Spinal cord (tissue), 10 donors: ENCODE results near the gene GADD45G. TPM values are rescaled to one million over a fixed set of nuclear protein-coding genes. Genes with fewer than 3 reads are reported as not detected.

Experiments
- DNase-seq, 6 donors: peaks; one replicate each; pipeline versions ENCODE4 v3.0.0 to v3.0.0-alpha.2; 2013 to 2015; ENCODE audit warnings: low spot score in 6 of 6, low read depth in 4 of 6
- H3K27ac ChIP-seq: one replicate; pipeline ENCODE4 v1.5.1; 2013; ENCODE audit warnings: low read depth, low read length, control low read depth
- H3K27me3 ChIP-seq: one replicate; pipeline ENCODE4 v1.6.1; 2013; ENCODE audit warnings: low read length; ENCODE audit not compliant: control insufficient read depth, insufficient read depth
- H3K36me3 ChIP-seq: one replicate; pipeline ENCODE4 v1.6.1; 2013; ENCODE audit warnings: low read length; ENCODE audit not compliant: control insufficient read depth, insufficient read depth
- H3K4me1 ChIP-seq: one replicate; pipeline ENCODE4 v1.6.1; 2013; ENCODE audit warnings: low read length; ENCODE audit not compliant: control insufficient read depth, insufficient read depth
- H3K4me3 ChIP-seq: one replicate; pipeline ENCODE4 v1.5.1; 2013; ENCODE audit warnings: low read depth, low read length, control low read depth
- H3K9me3 ChIP-seq: one replicate; pipeline ENCODE4 v1.6.1; 2013; ENCODE audit warnings: low read length; ENCODE audit not compliant: control insufficient read depth, insufficient read depth
- WGBS: methylation state at CpG from one replicate; pipeline ENCODE4 v1.1.5; 2013; ENCODE audit warnings: missing lambda C conversion rate; ENCODE audit not compliant: insufficient coverage; 5-methylcytosine and 5-hydroxymethylcytosine counted together
- polyA plus RNA-seq, 2 donors: library from polyadenylated mRNA; unstranded; fragments of 120-200 nt; gene quantifications; one replicate each; pipeline ENCODE4 v1.2.1, GENCODE V29; 2013; ENCODE audit not compliant: insufficient read length in 2 of 2
- total RNA-seq, 2 donors: library from RNA; depleted of rRNA in 1 of 2; stranded (reverse); fragments of 120-200 nt in 1 of 2; fragments of >200 nt in 1 of 2; gene quantifications; one replicate each; pipeline versions ENCODE4 v1.2.3 to v1.2.4, GENCODE V29; 2013 to 2014
- donor health status: healthy.

GADD45G gene
- total and polyA plus RNA-seq, 4 donors: 5.5 to 16.7 (median 10.7) TPM

DNA sequence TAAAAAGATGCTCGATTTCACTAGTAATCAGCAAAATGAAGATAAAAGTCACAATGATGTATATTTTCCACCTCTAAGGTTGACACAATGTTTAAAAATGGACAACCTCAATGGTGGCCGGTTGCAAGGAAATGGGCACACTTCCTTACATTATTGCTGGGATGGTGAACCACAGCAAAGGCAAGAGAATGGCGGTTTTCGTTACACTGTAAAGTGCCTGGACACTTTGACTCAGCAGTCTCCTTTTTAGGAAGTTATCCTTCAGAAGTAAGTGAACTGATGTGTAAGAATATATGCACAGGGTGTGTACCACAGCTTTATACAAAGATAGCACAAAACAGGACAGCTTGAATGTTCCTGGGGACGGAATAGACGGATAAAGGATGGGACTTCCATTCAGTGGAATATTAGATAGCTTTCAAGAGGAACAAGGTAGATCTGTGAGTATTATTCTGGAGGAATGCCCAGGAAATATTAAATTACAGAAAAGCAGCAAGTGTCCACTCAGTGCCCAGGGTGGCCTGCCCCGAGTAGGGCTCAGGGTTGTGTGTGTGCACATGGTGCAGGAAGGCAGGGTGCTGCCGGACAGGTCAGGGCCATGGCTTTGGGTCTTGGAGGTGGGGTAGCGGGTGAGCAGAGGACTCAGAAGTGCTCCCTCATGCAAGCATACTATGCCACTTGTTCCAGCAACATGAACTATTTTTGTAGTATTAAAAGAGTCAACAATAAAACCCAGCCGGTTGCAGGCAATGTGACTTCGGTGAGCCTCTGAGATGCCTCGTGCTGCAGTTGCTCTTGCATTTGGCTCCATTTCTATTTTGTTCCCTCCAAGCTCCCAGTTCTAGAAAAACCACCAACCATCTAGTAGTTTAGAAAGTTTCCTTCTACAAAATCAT, 24.5 kb downstream of the GADD45G start:
- DNase-seq: no peak
- Histone ChIP-seq H3K4me1 (peaks cover 4% of the 10 kb centered on the region), H3K9me3 (no peaks in the 10 kb centered on the region), H3K36me3 (no peaks in the 10 kb centered on the region), H3K27me3 (peaks cover 4% of the 10 kb centered on the region), H3K4me3 (no peak overlapping the region), H3K27ac (no peak overlapping the region)
- WGBS: 88% methylated on average over 8 of the region's 12 CpGs

GRCh38 chr9:89630508-89630907, 25.7 kb downstream of the GADD45G start:
- no peaks in the 10 kb centered on the region for H3K9me3 ChIP-seq
- H3K36me3 ChIP-seq: no peaks in the 10 kb centered on the region
- no peak overlapping the region for H3K27ac ChIP-seq
- no CpG with 5 or more reads among the region's 5 CpGs for WGBS
- DNase-seq: no peak
- peaks cover 4% of the 10 kb centered on the region for H3K27me3 ChIP-seq
- no peaks in the 10 kb centered on the region for H3K4me1 ChIP-seq
- no peak overlapping the region for H3K4me3 ChIP-seq

- Histone ChIP-seq H3K9me3 (no peaks in the 10 kb centered on the region), H3K4me1 (no peaks in the 10 kb centered on the region), H3K36me3 (no peaks in the 10 kb centered on the region), H3K27me3 (peaks cover 1% of the 10 kb centered on the region), H3K27ac (no peak overlapping the region), H3K4me3 (no peak overlapping the region)
- WGBS: 54% methylated on average over 3 of the region's 6 CpGs
- DNase-seq: no peak
Measured at GRCh38 chr9:89631384-89631783, 26.6 kb downstream of the GADD45G start.

DNA sequence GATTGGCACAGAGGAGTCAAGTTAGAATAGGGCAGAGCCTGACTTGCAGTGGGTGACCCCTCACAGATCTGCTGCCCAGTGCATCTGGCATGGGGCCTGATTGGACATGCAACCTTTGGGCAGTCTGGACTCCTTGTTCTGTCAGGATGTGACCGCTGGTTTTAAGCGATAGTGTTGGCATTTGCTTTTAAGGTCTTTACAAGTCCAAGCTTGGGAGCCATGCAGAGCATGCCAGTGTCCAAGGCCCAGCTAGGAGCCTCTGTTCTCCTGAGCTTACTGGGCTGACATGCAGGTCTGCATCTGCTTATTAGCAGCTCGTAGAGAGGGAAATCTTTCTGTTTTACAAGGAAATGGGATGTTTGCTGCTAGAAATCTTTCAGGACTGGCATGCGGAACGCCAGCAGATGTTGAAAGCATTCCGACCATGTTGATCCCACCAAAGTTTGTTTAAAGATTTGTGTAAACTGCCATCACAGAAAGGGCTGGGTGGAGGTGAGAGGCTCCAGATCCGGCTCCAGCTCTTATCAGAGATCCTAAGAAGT, 27.5 kb downstream of the GADD45G start:
- 84% methylated on average over 7 of the region's 7 CpGs for WGBS
- no peak overlapping the region for H3K27ac ChIP-seq
- no peaks in the 10 kb centered on the region for H3K36me3 ChIP-seq
- no peak for DNase-seq
- no peaks in the 10 kb centered on the region for H3K27me3 ChIP-seq
- H3K4me3 ChIP-seq: no peak overlapping the region
- H3K4me1 ChIP-seq: no peaks in the 10 kb centered on the region
- no peaks in the 10 kb centered on the region for H3K9me3 ChIP-seq

DNA sequence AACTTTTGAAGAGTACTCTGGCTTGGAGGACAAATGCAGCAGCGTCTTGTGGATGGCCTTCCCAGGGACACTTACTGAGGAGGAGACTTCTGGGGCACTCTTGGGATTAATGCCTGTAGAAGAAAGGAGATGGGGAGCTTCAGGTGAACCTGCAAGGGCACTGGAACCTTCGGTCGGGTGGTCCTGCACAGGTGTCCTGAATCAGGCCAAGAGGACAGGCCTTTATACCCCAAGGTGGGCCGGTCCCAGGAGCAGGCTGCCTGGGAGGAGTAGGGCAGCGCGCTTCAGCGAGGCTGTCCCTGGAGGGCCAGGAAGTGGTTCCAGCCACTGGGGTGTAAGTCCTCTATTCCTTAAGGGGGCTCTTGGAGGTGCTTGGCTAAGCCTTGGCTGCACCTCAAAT, 27.9 kb downstream of the GADD45G start:
- Histone ChIP-seq H3K27me3 (no peaks in the 10 kb centered on the region), H3K27ac (no peak overlapping the region), H3K4me3 (no peak overlapping the region), H3K36me3 (no peaks in the 10 kb centered on the region), H3K9me3 (no peaks in the 10 kb centered on the region), H3K4me1 (no peaks in the 10 kb centered on the region)
- no peak for DNase-seq
- WGBS: 89% methylated on average over 7 of the region's 7 CpGs

GRCh38 chr9:89633404-89633803, 28.6 kb downstream of the GADD45G start:
- no peak for DNase-seq
- no peaks in the 10 kb centered on the region for H3K9me3 ChIP-seq
- no peaks in the 10 kb centered on the region for H3K36me3 ChIP-seq
- H3K27ac ChIP-seq: no peak overlapping the region
- H3K4me3 ChIP-seq: no peak overlapping the region
- H3K27me3 ChIP-seq: no peaks in the 10 kb centered on the region
- H3K4me1 ChIP-seq: no peaks in the 10 kb centered on the region
- 93% methylated on average over 5 of the region's 6 CpGs for WGBS

GRCh38 chr9:89633920-89634319, 29.1 kb downstream of the GADD45G start:
- WGBS: 97% methylated on average over 9 of the region's 9 CpGs
- no peak for DNase-seq

GRCh38 chr9:89634995-89635742, 30.4 kb downstream of the GADD45G start:
- Histone ChIP-seq H3K4me1 (peaks cover 14% of the 10 kb centered on the region), H3K27me3 (no peaks in the 10 kb centered on the region), H3K27ac (no peak overlapping the region), H3K36me3 (no peaks in the 10 kb centered on the region), H3K9me3 (no peaks in the 10 kb centered on the region), H3K4me3 (no peak overlapping the region)
- DNase-seq: no peak
- 81% methylated on average over 3 of the region's 7 CpGs for WGBS

More at GRCh38 chr9:89633920-89634319, 29.1 kb downstream of the GADD45G start:
- H3K4me3 ChIP-seq: no peak overlapping the region
- H3K4me1 ChIP-seq: peaks cover 1% of the 10 kb centered on the region
- H3K9me3 ChIP-seq: no peaks in the 10 kb centered on the region
- no peak overlapping the region for H3K27ac ChIP-seq
- no peaks in the 10 kb centered on the region for H3K27me3 ChIP-seq
- H3K36me3 ChIP-seq: no peaks in the 10 kb centered on the region

GRCh38 chr9:89635816-89636215, 31.0 kb downstream of the GADD45G start:
- WGBS: 57% methylated on average over 5 of the region's 5 CpGs
- no peak overlapping the region for H3K27ac ChIP-seq
- H3K4me1 ChIP-seq: peaks cover 20% of the 10 kb centered on the region
- no peak for DNase-seq
- no peaks in the 10 kb centered on the region for H3K27me3 ChIP-seq
- no peaks in the 10 kb centered on the region for H3K36me3 ChIP-seq
- no peaks in the 10 kb centered on the region for H3K9me3 ChIP-seq
- H3K4me3 ChIP-seq: no peak overlapping the region
